ENCODE data around the gene PIKFYVE. TPM values are rescaled to one million over a fixed set of nuclear protein-coding genes. Genes with fewer than 3 reads are reported as not detected.
A peak's percentile ranks its signal among the peaks of the same experiment; 100 is the strongest.
"Not testable (repeated sequence)": the region's sequence is repeated elsewhere in the genome, so short reads cannot be mapped to it uniquely, and the experiment has no call there.

Gene PIKFYVE
- total RNA-seq, 1 donor from 2014 or later, result 33.8 TPM

GRCh38 chr2:208256192-208256782 lies 9.8 kb upstream of the PIKFYVE start:
- peak overlapping the region; percentile 100 for H3K4me3 Mint-ChIP-seq
- peaks cover 32% of the 10 kb centered on the region for H3K4me1 Mint-ChIP-seq (ENCODE audit: unreplicated experiment)
- TF ChIP-seq, protein P1, sequence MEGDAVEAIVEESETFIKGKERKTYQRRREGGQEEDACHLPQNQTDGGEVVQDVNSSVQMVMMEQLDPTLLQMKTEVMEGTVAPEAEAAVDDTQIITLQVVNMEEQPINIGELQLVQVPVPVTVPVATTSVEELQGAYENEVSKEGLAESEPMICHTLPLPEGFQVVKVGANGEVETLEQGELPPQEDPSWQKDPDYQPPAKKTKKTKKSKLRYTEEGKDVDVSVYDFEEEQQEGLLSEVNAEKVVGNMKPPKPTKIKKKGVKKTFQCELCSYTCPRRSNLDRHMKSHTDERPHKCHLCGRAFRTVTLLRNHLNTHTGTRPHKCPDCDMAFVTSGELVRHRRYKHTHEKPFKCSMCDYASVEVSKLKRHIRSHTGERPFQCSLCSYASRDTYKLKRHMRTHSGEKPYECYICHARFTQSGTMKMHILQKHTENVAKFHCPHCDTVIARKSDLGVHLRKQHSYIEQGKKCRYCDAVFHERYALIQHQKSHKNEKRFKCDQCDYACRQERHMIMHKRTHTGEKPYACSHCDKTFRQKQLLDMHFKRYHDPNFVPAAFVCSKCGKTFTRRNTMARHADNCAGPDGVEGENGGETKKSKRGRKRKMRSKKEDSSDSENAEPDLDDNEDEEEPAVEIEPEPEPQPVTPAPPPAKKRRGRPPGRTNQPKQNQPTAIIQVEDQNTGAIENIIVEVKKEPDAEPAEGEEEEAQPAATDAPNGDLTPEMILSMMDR (conservative IDR thresholded peaks at IDR 0.05), result peak; percentile 45
- H3K27me3 Mint-ChIP-seq, result no peaks in the 10 kb centered on the region
- no peaks in the 10 kb centered on the region for H3K9me3 Mint-ChIP-seq
- peak overlapping the region; percentile 79 for H3K27ac Mint-ChIP-seq
- peaks cover 15% of the 10 kb centered on the region for H3K36me3 Mint-ChIP-seq
- no peak for DNase-seq (ENCODE audit: extremely low spot score, unreplicated experiment)

GRCh38 chr2:208256849-208257813 lies 8.9 kb upstream of the PIKFYVE start:
- H3K9me3 Mint-ChIP-seq; DNase-seq (ENCODE audit: extremely low spot score, unreplicated experiment); H3K27me3 Mint-ChIP-seq: not testable (repeated sequence)
- peaks cover 32% of the 10 kb centered on the region for H3K4me1 Mint-ChIP-seq (ENCODE audit: unreplicated experiment)
- peak overlapping the region; percentile 78 for H3K4me3 Mint-ChIP-seq
- peak overlapping the region; percentile 79 for H3K27ac Mint-ChIP-seq
- H3K36me3 Mint-ChIP-seq, result peaks cover 10% of the 10 kb centered on the region

GRCh38 chr2:208265371-208265800 lies 669 bp upstream of the PIKFYVE start:
- H3K27ac Mint-ChIP-seq, result peak overlapping the region; percentile 97
- no peaks in the 10 kb centered on the region for H3K9me3 Mint-ChIP-seq
- peak overlapping the region; percentile 92 for H3K4me3 Mint-ChIP-seq
- peaks cover 26% of the 10 kb centered on the region for H3K4me1 Mint-ChIP-seq (ENCODE audit: unreplicated experiment)
- H3K36me3 Mint-ChIP-seq, result peaks cover 3% of the 10 kb centered on the region
- H3K27me3 Mint-ChIP-seq, result no peaks in the 10 kb centered on the region
- TF ChIP-seq, protein P1 (conservative IDR thresholded peaks at IDR 0.05), result no peak
- DNase-seq (ENCODE audit: extremely low spot score, unreplicated experiment), result no peak

DNA sequence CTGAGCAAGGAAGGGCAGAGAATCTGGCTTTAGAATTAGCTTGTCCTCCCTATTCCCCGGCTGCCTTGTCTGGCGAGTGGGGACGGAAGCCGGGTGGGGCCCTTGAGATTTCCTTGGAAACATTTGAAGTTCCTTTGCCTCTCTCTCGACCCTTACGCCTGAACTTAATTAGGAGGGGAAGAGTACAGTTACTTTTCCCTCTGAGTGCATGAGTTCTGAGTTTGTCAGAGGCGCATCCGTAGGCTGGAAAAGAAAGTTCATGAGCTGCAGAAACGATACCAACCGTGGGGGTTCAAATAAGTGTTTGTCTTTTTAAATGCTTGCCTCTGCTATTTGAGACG lies 468 bp downstream of the PIKFYVE start:
- Mint-ChIP-seq H3K4me1 (ENCODE audit: unreplicated experiment) (peaks cover 28% of the 10 kb centered on the region), H3K4me3 (peak overlapping the region; percentile 92), H3K27ac (peak overlapping the region; percentile 97), H3K27me3 (no peaks in the 10 kb centered on the region), H3K36me3 (peaks cover 8% of the 10 kb centered on the region), H3K9me3 (no peaks in the 10 kb centered on the region)
- TF ChIP-seq, protein P1 (conservative IDR thresholded peaks at IDR 0.05), result no peak
- no peak for DNase-seq (ENCODE audit: extremely low spot score, unreplicated experiment)

- no peak for DNase-seq (ENCODE audit: extremely low spot score, unreplicated experiment)
- Mint-ChIP-seq H3K27me3 (no peaks in the 10 kb centered on the region), H3K27ac (peak overlapping the region; percentile 97), H3K4me1 (ENCODE audit: unreplicated experiment) (peaks cover 28% of the 10 kb centered on the region), H3K4me3 (peak overlapping the region; percentile 92), H3K9me3 (no peaks in the 10 kb centered on the region), H3K36me3 (peaks cover 10% of the 10 kb centered on the region)
- TF ChIP-seq, protein P1 (conservative IDR thresholded peaks at IDR 0.05), result no peak
Measured at GRCh38 chr2:208266936-208267335, 881 bp downstream of the PIKFYVE start.

DNA sequence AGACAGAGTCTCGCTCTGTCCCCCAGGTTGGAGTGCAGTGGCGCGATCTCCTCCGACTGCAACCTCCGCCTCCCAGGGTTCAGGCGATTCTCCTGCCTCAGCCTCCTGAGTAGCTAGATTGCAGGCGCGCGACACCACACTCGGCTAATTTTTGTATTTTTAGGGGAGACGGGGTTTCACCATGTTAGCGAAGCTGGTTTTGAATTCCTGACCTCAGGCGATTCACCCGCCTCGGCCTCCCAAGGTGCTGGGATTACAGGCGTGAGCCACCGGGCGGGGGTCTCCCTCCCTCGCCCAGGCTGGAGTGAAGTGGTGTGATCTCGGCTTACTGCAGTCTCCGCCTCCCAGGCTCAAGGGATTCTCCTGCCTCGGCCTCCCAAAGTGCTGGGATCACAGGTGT lies 1.5 kb downstream of the PIKFYVE start:
- Mint-ChIP-seq H3K27ac (peak overlapping the region; percentile 97), H3K4me3 (peak overlapping the region; percentile 92), H3K36me3 (peaks cover 10% of the 10 kb centered on the region), H3K4me1 (ENCODE audit: unreplicated experiment) (peaks cover 28% of the 10 kb centered on the region)
- H3K27me3 Mint-ChIP-seq; H3K9me3 Mint-ChIP-seq; DNase-seq (ENCODE audit: extremely low spot score, unreplicated experiment): not testable (repeated sequence)
